HG02884 (cell line): Measurements from ENCODE around the gene CDC45.

Experiments
- ATAC-seq: cut with Tn5 transposase; IDR thresholded peaks from one replicate; pipeline ENCODE4 v1.9.1; 2021; ENCODE audit warnings: mild to moderate bottlenecking, moderate library complexity; ENCODE audit not compliant: unreplicated experiment

CDC45 gene

DNA sequence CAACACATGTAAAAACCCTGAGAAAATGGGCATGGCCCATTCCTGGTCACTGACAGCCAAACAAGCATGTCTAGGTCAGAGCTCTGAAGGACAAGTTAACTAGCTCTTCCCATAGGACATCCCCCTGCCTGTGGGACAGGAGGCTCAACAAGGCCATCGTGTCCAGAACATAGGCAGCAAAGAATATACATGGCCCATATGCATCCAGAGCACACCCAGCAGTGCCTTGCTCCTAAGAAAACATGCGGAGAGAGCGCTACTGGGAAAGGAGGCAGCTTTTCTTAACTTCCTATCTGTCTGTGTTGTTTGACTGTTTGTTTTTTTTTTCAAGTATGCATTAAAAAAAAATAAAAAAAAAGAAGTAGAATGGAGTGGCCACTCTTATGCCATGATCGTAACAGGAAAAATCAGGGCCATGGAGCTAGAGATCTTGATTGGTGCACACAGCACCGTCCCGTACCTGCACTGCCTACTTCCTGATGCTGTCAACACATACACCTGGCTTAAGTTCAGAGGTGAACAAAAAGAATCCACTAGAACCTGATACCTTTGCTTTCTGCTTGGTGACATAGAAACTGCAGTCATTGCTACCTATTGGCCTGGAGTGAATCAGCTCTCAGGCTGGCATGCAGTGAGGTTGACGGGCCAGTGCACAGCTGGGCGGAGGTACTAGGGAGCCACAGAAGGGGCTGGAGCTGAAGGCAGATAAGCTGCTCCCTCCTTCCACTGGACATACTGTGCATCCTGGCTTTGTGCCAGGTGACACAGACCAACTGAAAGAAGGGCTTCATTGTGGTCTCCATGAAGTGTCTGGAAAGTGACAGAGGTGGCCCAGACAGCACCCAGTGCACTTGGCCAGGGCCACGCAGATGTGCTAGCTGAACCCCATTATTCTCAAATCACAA, 12.6 kb upstream of the CDC45 start:
- no peak for ATAC-seq

DNA sequence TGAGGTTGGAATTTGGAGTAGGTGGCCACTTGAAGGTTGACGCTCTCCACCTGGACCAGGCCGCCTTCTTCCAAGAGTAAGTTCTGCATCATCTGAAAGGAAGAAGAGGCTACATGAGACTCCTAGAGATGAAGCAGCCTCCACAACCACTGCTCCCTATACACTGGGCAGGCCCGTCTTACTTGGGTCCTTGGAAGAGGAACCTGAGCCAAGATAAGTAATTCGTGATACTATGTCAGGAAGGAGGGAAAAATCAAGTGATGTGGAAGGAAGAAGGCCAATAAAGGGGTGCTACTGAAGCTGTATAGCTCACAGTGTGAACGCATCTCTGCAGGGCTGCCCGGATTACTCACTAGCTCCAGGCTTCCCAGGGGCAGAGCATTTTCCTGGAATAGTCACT, 11.8 kb upstream of the CDC45 start:
- ATAC-seq, result no peak

DNA sequence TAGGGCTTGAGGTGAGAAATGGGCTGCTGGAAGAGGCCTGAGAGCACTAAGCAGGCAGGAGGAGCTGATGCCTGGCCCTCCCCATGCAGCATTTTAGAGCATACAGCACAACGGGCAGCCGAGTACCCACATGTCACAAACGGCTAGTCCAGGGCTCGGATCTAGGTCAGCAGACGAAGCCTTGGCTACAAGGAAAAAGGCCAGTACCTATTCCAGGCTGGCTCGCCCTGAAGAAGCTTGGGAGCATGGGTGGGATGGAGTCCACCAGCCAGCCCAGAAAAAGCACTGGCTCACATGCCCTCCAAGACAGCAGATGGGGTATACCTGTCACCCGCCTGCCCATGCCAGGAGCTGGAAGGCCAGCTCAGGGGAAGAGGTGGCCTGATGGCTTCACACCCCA, 10.3 kb upstream of the CDC45 start:
- no peak for ATAC-seq

DNA sequence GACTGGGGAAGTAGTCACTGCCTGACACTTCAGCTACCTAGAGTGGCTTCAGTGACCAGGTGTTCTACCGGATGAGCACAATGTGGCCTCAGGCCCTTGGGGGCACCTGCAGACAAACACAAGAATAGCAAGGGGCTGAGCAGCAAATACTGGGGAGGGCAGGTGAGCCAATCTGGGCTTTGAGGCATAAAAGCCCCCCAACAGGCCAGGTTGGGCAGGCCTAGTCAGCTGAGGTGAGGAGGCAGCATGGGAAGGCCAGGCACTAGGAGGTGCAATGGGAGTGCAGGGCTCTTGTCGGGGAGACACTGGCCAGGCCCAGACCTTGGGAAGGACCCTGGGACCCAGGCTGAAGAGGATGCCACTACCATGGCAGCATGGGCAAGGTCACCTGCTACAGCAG, 9.7 kb upstream of the CDC45 start:
- ATAC-seq, result no peak

DNA sequence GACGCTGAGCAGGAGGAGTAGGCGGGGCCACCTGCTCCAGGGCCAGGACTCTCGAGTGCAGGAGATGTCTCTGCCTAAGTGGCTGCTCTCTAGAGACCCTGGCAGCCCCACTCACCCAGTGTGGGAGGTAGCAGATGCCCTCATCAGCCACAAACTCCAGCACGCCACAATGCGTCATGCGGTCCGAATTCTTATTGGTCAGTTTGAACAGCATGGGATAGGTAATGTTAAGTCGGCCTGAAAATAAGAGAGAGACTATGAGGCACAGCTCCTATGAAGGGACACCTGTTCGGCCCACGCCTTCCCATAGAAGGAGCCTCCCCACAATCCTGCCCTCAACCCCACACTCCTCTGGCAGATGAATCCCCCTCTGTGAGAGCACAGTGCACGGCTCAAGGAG, 8.1 kb upstream of the CDC45 start:
- ATAC-seq, result no peak

DNA sequence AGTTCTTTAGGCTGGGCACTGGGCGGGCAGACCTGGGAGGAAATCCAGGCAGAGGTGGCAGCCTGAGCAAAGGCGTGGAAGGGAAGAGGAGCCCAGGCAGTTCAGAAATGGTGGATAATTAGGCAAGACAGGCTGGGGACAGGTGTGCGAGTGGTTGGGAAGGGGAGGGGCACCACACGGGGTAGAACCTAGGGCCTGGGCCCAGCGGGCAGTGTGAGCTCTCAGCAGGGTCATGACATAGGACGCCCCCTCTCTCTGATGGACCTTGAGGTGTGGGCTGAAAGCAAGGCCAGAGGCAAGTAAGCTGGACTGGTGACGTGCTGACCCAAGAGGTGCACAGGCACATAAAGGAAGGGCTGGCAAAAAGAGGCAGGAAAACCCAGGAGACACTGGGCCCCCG, 7.5 kb upstream of the CDC45 start:
- ATAC-seq, result no peak

DNA sequence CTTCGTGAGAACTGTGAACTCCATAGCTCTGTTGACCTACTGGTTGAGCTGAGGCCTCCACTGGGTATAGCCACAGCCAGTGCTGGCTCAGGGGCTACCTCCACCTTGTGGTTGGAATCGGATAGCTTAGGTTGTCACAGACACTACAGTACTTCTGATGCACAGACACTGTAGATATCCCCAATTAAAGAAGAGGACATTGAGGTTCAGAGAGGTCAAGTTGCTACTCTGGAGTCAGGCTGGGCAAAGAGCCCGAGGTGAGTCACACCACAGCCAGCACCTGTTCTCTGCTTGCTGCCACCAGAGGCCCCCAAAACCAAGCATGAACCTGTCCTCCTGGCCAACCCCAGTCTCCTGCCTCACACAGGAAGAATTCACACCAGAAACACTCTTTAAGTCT, 6.1 kb upstream of the CDC45 start:
- no peak for ATAC-seq

DNA sequence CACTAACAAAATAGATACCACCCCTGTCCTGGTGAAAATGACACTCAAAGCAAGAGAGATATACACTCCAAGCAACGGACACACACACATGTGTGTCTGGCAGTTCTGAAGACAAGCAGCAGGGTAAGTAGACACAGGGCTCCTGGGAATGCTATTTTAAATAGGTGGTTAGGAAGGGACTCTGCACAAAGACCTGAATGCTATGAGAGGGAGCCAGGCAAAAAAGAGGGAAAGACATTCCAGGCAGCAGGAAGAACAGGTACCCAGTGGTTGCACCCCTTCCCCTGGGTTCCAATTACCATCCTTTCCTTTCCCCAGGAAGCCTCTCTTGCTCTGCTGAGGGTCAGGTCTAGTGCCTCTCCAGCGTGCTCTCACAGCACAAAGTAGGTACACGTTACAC, 3.7 kb upstream of the CDC45 start:
- no peak for ATAC-seq

DNA sequence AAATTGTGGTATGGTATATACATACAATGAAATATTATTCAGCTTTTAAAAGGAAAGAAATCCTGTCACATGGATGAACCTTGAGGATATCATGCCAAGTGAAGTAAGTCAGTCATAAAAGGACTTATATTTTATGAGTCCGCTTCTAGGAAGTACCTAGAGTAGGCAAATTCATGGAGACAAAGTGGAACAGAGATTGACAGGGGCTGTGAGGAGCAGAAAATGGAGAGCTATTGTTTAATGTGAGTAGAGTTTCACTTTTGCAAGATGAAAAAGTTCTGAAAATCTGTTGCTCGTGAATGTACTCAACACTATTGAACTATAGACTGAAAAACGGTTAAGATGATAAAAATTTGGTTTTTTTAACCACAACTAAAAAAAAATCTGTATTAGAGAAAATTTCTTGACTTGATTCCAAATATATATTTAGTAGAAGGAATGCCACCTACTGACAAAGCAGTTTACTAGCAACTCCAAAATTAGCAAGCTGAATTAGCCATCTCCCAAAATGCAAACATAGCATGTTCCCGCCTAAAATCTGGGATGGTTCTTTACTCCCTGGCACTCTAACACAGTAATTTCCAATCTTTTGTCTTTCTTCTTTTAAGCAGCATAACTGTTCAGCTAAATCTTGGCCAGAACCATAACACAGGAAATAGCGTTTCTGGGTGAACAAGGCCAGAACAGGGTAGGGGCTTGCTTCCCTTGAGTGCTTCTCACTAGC, 2.2 kb upstream of the CDC45 start:
- no peak for ATAC-seq

DNA sequence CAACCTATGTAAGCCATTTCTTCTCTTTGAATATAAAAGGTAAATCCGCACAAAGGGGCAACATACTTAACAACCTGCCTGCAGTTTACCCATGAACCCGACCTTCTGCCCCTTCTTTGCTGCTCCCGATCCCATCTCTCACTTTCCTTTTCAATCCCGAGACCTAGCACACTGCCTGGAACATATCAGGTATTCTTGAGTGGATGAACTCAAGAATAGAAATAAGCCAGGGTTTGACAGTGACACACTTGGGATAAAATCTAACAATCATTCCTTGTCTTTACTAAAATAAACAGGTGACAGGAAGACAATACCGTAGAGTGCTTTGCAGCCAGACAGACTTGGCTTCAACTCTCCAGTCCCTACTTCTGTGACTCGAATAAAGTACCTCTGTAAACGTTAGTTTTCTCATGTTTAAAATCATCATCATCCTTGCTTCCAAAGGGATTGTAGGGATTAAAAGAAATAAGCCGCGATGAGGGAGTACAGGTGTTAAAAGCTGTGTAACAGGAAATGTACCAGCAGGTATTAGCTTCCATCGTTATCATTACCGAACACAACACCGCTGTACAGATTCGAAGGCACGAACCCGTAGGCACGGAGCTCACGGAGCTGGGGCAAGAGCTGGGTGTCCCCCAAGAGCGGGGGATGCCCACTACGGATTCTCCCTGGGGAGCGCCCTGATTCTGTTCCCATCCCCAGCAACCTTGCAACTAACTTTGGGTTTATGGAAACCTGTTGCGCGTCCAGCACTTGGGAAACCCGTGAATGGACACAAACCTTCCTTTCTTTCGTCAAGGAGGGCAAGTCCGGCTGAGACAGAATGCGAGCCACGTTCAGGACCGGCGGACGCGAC, 1.4 kb upstream of the CDC45 start:
- ATAC-seq, result no peak

DNA sequence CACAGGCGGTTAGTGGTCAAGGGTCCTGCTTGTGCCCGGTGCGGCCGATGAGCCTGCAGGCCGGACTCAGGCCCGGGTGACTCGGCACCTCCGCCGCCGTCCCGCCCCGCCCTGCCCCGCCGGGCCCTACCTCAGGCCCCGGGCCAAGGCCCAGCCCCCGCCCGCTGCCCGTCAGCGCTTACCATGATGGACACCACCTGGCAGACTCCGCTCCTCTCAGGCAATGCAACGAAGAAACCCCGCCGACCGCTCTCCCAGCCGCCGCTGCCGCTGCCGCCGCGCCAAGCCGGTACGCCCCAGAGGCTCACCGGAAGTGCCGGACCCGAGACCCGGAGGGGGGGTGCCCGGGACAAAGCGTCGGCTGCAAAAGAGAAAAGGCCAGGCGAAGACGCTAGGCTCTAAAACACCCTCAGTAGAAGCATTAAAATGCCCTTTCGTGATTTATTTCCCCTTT, 792 bp upstream of the CDC45 start, which contains the start of gene UFD1:
Gene UFD1 (minus strand): TSS at position 293 of the 454 bp plus-strand sequence. CDS start 108 bp downstream, at position 185.
- ATAC-seq, result peak; percentile 36

DNA sequence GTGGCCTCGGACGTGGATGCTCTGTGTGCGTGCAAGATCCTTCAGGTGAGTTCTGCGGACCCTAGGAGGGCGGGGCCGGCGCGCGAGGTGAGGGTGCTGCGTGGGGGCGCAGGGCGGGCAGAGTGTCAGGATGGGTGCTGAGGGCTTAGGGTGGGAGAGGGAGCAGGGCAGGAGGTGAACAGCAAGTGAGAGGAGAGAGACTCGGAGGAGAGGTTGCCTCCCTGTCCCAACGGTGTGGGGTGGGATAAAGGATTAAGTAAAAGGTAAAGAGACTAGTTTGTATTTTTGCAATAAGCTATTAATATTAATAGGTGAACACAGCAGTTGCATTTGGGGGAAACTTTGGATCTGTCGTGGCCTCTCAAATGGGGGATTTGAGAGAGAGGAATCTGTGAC, 451 bp downstream of the CDC45 start:
- no peak for ATAC-seq

DNA sequence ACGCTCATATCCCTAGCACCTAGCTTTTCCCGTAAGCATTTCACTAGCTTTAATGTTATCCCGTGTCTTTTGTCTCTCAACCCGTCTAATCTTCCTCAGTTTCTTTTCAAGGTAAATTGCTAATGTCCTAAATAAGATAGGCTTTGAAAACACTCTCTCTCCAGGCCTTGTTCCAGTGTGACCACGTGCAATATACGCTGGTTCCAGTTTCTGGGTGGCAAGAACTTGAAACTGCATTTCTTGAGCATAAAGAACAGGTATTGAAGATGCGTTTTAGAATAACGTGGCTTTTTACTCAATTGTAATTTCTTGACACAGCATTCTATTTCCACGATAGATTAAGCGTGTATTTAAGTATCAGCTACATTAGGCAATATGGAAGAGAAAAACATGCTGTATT, 1.1 kb downstream of the CDC45 start:
- ATAC-seq, result no peak

DNA sequence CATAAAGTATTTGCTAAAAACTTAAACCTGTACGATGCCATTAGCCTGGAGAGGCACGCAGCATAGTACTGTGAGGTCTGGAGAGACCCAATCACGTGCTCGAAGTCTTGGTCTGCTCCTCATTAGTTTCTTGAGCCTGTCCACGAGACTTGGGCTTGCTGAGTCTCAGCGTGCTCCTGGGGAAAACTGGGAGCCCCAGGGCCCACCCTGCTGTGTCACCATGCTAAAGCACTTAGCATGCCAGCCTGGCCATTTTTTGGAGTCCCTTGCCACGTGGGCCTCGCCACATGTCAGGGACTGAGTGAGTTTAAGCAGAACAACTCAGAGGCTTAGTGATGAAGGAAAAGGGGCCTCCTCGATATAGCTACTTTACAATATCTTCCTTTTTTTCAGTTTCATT, 2.6 kb downstream of the CDC45 start:
- no peak for ATAC-seq

DNA sequence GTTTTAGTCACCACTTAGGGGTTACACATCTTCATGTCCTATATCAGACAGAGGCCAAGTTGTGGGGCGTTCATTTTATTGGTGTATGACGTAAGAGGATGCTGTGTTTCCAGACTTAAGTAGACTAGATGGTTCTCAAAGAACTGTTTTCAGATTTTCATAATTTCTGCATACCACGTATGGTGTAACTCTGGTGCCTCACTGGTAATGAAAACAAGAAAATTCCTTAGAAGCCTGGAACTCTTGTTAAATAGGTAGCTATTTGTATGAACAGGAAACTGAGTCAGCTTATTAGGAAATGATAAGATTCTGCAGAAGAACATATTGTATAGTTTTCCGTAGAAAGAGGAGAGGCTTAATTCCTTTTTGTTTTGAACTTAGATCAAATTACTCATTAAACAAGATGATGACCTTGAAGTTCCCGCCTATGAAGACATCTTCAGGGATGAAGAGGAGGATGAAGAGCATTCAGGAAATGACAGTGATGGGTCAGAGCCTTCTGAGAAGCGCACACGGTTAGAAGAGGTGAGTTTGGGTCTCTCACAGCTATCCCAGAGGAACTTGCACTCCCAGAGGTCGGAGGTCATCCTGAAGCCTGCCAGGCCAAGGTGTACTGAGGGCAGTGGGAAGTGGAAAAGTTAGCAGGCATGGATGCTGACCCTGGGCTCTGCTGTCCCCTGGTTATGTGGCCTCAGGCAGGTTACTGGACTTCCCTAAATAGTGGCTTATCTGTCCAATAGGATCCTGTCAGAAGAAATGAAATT, 3.9 kb downstream of the CDC45 start:
- ATAC-seq, result no peak

DNA sequence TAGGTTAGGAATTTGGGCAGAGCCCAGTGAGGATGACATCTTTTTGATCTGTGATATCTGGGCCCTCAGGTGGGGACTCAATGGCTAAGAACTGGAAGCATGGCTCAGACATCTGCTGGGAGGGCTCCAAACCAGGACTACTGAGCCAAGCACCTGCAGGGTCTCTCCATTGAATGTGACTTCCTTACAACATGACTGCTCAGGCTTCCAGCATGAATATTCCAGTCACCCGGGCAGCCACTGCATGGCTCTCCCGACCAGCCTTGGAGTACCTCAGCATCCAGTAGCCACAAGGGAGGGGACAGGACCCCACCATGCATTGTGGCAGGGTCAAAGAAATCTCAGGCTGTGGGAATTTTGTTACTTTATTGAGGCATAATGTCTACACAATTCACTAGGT, 8.6 kb downstream of the CDC45 start:
- ATAC-seq, result no peak

DNA sequence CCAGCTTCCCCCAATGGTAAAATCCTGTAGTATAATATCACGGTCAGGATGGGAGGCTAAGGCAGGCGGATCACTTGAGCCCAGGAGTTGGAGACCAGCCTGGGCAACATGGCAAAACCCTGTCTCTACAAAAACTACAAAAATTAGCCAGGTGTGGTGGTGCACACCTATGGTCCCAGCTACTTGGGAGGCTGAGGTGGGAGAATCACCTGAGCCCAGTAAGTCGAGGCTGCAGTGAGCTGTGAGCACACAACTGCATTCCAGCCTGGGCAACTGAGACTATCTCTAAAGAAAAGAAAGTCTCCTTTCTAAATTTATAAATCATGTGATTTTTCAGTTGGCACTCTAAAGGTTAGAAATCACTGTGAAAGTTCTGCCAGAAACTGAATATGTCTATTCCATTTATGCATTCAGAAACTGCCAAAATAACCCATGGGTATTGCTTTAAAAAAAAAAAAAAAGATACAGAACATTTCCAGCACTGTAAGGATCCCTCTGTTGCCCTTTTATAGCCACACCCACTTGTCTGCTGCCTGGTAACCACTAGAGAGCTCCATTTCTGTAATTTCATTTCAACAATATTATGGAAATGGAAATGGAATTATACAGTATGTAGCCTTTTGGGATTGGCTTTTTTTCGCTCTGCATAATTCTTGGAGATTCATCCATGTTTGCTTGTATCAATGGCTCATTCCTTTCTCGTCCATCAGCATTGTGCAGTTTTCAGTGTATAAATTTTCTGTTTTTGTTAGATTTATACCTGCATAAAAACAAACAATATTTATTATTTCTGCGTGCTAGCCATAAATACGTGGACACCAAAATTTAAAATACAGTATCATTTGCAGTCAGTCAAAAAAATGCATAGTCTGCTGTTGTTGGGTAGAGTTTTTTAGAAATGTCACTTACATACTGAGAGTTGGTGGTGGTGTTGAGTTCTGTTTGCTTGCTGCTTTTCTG, 9.4 kb downstream of the CDC45 start:
- no peak for ATAC-seq

DNA sequence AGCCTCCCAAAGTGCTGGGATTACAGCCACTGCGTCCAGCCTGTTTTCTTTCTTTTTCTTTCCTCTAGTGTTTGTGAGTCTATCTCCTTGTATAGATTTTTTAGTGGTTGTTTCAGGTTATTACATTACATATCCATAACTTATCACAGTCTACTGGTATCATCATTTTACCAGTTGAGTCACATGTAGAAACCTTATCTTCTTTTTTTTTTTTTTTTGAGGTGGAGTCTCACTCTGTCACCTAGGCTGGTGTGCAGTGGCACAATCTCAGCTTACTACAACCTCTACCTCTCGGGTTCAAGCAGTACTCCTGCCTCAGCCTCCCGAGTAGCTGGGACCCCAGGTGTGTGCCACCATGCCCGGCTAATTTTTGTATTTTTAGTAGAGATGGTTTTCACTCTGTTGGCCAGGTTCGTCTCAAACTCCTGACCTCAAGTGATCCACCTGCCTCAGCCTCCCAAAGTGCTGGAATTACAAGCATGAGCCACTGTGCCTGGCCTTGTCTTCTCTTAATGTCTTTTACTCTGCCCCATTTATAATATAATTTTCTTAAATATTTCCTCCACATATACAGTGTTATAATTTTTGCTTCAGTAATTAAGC, 11.0 kb downstream of the CDC45 start:
- ATAC-seq, result no peak
